ENCODE data around the gene TSHZ2.

TSHZ2 gene

DNA sequence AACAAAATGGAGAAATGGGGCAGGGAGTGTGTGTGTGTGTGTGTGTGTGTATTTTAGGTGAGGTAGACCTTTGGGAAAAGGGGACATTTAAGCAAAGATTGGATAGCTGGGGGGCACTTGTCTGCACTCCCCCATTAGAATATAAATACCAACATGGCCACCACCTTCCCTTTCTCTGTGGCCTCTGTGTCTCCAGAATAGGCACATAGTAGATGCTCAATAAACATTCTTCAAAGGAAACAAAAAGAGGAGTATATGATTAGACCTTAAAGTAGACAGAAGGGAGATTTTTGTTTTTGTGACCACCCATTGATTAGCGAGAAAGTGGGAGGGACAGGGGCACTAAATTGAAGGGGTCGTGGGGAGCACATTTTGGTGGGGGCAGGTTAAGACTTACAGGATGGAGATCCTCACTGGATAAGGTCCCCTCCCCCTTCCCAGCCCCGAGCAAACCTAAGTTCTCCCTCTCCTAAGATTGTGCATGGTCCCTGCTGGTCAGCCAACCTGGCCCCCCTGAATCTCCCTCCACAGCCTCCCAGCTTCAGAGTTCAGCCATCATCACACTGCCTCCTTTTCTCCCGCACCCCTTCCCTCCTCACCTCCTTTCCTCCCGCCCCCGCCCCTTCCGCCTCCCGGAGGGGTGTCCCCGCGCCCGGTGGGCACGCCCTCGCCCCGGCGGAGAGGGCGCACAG is 514 bp upstream of the TSHZ2 start:
- H3K4me3 ChIP-seq (ENCODE audit: low read depth, low read length): peak overlapping the region; percentile 53
- DNase-seq (ENCODE audit: low read depth, low spot score): no peak
- TF ChIP-seq, protein P1, sequence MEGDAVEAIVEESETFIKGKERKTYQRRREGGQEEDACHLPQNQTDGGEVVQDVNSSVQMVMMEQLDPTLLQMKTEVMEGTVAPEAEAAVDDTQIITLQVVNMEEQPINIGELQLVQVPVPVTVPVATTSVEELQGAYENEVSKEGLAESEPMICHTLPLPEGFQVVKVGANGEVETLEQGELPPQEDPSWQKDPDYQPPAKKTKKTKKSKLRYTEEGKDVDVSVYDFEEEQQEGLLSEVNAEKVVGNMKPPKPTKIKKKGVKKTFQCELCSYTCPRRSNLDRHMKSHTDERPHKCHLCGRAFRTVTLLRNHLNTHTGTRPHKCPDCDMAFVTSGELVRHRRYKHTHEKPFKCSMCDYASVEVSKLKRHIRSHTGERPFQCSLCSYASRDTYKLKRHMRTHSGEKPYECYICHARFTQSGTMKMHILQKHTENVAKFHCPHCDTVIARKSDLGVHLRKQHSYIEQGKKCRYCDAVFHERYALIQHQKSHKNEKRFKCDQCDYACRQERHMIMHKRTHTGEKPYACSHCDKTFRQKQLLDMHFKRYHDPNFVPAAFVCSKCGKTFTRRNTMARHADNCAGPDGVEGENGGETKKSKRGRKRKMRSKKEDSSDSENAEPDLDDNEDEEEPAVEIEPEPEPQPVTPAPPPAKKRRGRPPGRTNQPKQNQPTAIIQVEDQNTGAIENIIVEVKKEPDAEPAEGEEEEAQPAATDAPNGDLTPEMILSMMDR (IDR thresholded peaks at IDR 0.05; ENCODE audit: low read depth, low read length): no peak
- in situ Hi-C loops (cut with HindIII; ENCODE audit: low sequenced_read_pairs): no loop called here

DNA sequence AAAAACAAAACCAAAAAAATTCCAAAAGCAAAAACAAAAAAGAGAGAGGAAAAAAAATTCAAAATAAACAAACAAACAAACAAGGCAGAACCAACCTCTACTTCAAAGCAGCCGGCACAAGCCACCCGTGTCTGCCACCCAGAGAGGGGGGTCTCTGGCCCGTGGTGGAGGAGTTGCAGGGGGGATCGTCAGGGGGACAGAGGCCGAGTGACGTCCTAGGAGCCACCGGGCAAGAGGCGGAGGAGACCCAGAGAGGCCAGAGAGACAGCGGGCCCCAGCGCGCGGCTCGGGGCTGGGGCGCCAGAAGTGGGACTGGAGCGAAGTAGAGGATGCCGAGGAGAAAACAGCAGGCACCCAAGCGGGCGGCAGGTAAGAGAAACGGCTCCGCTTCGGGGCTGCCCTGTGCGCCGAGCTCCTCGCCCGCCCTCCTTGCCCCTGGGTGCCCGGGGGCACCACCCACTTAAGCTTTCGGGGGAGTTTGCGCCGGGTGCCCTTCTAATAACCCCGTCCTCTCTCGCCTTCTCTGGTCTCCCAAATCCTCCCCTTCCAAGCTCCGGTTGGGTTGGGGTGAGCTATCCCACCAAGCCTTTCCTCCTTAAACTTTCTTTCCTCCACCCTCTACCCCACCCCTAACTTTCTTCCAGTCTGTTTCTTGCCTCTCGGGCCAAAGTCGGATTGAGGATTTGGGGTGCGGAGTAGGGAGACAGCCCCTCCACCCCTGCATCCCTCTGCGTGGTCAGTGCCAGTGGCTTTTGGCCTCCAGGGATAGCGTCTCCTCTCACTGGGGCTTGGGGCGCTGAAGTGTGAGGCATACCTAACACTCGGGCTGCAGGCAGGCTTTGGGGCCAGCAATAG is 1.0 kb downstream of the TSHZ2 start:
- peak overlapping the region; percentile 53 for H3K4me3 ChIP-seq (ENCODE audit: low read depth, low read length)
- TF ChIP-seq, protein P1 (IDR thresholded peaks at IDR 0.05; ENCODE audit: low read depth, low read length): no peak
- in situ Hi-C loops (cut with HindIII; ENCODE audit: low sequenced_read_pairs): no loop called here
- DNase-seq (ENCODE audit: low read depth, low spot score): no peak

DNA sequence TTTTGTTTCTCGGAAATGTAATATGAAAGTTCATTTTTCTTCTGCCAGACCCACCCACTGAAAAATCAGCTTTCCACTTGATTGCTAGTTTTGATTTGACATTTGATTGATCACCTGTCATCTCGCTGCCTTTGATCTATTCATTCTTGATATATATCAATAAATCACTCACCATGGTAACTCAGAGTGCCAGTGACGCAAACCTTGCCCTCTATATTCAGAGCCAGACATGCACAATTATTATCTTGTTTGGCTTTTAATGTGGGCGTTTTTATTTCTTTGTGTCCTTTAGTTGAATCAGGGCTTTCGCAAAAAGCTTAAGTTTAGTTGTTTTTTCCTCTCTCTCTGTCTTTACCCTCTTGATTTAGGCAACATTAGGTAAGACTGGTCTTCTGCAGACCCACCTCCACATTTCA is 2.0 kb downstream of the TSHZ2 start:
- TF ChIP-seq, protein P1 (IDR thresholded peaks at IDR 0.05; ENCODE audit: low read depth, low read length): no peak
- in situ Hi-C loops (cut with HindIII; ENCODE audit: low sequenced_read_pairs): no loop called here
- no peak overlapping the region for H3K4me3 ChIP-seq (ENCODE audit: low read depth, low read length)
- no peak for DNase-seq (ENCODE audit: low read depth, low spot score)

DNA sequence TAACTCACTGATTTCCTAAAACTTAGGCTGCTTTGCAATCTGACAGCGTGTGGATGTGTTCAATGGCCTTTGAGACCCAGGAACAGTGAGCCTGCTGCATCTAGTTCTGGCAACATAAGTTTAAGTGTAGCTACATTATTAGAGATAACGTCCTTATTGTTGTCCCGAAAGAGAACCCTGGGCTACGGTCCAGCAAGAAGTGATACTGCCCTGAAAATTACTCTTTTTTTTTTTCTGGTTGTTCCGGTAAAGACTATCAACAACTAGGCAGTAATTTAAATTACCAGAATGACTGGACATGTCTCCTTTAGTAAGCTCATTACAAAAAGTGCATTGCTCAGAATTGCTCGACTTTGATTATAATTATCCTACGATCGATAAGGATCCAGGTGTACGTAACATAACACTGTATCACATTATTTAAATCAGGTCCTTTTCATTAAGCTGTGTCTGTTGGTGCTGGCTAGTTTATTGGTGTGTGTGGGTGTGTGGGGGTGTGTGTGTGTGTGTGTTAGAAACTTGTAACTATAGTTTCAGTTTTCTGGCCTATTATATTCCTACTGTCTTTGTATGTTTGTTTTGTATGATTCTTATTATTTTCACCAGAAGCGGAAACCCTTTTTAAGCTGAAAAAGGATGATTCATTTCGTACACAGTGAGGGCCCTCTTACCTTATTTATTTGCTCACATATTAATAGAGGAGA is 3.0 kb downstream of the TSHZ2 start:
- no peak overlapping the region for H3K4me3 ChIP-seq (ENCODE audit: low read depth, low read length)
- TF ChIP-seq, protein P1 (IDR thresholded peaks at IDR 0.05; ENCODE audit: low read depth, low read length): no peak
- in situ Hi-C loops (cut with HindIII; ENCODE audit: low sequenced_read_pairs): no loop called here
- no peak for DNase-seq (ENCODE audit: low read depth, low spot score)

DNA sequence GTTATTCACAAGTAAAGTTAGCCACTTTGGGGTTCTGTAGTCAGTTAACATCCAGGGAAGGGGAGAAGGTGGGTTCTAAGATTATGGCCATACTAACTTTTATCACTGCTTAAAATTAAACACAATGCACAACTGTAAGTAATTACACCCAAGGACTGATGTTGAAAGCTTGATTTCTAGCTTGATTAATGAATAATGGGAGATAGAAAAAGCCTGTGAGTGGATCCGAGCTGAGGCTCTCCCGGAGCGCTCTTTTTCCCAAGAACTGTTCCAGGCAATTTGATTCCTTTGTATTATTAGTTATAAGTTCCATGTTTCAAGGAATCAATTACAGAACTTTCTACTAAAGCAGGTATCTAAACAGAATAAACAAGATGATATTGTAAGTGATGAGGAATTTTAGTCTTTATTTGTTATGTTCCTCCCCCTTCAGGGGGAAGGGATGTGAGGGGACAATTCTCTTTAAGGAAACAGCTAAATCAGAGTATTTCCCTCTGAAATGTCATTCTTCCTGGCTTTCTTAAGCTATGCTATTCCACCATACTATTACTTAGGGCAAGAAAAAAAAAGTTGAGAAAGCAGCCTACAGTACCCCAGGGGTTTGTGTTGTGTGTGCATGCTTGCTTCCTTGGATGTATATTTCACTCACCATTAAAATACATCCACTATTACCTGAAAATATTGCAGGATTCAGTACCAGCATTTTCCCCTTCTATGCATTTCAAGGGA is 3.8 kb downstream of the TSHZ2 start:
- no peak overlapping the region for H3K4me3 ChIP-seq (ENCODE audit: low read depth, low read length)
- in situ Hi-C loops (cut with HindIII; ENCODE audit: low sequenced_read_pairs): no loop called here
- DNase-seq (ENCODE audit: low read depth, low spot score): no peak
- TF ChIP-seq, protein P1 (IDR thresholded peaks at IDR 0.05; ENCODE audit: low read depth, low read length): no peak

DNA sequence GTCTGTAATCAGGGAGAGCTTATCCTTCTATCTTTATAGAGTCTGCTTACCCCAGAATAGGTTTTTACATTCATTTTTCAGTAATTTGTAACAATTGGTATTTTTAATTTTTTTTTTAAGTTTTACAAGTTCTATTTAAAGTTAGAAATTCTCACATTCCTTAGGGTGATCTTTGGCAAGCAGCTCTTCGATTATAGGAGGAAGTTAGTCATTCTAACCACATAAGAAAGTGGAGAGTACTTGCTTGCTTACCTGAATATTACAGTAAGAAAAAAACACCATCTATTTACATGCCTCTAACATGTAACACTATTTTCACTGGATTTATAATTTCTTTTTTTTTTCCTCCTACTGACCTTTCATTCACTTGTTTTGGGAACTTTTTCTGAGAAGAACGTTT is 6.7 kb downstream of the TSHZ2 start:
- peak; percentile 13 for DNase-seq (ENCODE audit: low read depth, low spot score)
- no peak overlapping the region for H3K4me3 ChIP-seq (ENCODE audit: low read depth, low read length)
- TF ChIP-seq, protein P1 (IDR thresholded peaks at IDR 0.05; ENCODE audit: low read depth, low read length): no peak
- in situ Hi-C loops (cut with HindIII; ENCODE audit: low sequenced_read_pairs): no loop called here
